ENCODE measurements around the gene MYCBP2.

DNA sequence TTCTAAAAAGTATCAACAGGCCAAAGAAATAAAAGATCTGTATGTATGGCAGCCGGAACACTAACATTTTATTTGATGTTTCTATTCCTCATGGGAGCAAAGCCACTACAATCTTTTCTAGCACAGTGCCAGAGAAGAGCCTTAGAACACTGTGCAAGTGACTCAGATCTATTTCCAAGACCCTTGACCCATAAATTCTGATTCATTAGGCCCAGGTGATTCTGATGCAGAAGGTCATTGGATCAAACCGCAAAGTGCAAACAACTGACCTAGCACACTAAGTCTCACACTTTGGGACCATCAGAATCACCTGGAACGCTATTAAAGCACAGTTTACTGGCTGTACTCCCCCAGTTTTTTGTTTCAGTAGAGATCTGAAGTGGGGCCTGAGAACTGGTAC lies 87.6 kb downstream of the MYCBP2 start:
- TF ChIP-seq, protein P1, sequence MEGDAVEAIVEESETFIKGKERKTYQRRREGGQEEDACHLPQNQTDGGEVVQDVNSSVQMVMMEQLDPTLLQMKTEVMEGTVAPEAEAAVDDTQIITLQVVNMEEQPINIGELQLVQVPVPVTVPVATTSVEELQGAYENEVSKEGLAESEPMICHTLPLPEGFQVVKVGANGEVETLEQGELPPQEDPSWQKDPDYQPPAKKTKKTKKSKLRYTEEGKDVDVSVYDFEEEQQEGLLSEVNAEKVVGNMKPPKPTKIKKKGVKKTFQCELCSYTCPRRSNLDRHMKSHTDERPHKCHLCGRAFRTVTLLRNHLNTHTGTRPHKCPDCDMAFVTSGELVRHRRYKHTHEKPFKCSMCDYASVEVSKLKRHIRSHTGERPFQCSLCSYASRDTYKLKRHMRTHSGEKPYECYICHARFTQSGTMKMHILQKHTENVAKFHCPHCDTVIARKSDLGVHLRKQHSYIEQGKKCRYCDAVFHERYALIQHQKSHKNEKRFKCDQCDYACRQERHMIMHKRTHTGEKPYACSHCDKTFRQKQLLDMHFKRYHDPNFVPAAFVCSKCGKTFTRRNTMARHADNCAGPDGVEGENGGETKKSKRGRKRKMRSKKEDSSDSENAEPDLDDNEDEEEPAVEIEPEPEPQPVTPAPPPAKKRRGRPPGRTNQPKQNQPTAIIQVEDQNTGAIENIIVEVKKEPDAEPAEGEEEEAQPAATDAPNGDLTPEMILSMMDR (IDR thresholded peaks at IDR 0.05), result no peak
- TF ChIP-seq POLR2A (IDR thresholded peaks at IDR 0.05), result no peak
